ENCODE measurements around the gene IFIT1. TPM values are rescaled to one million over a fixed set of nuclear protein-coding genes. Genes with fewer than 3 reads are reported as not detected.

The IFIT1 gene
- total and polyA plus RNA-seq, 9 of the 15 experiments (the other 6 are each of a cell fraction or from before 2014, with no cell fraction given): 0.03 to 0.40 (median 0.18) TPM

DNA sequence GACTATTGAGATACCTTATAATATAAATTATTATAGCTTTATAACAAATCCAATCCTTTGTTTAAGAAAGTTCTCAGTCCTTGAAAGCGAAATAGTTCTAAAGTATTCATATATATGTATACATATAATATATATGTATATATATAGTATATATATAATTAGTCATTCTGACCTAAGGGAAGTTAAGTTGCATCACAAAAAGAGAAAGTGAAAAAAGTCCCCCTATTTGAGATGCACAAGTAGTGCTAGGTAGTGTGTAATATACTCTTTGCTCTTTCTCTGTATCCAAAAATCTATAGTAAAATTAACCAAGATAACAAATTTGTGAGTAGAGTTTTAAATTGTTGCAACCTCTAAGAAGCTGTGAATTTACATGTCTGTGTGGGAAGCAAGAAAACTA is 27.9 kb upstream of the IFIT1 start:
- TF ChIP-seq RHOXF2B (CRISPR knock-in tag; conservative IDR thresholded peaks at IDR 0.05) (no peak), ZNF347 (CRISPR knock-in tag; IDR thresholded peaks at IDR 0.05; ENCODE audit: low read depth) (no peak), ZNF12 (CRISPR knock-in tag; IDR thresholded peaks at IDR 0.05) (no peak), THRAP3 (IDR thresholded peaks at IDR 0.05; ENCODE audit: borderline replicate concordance) (no peak), CTBP1 (IDR thresholded peaks at IDR 0.05; ENCODE audit: borderline replicate concordance) (no peak), U2AF2 (optimal IDR thresholded peaks at IDR 0.05; ENCODE audit: low read depth, low read length) (no peak), ZNF212 (CRISPR knock-in tag; IDR thresholded peaks at IDR 0.05) (no peak), PML (IDR thresholded peaks at IDR 0.05; ENCODE audit: low read length) (no peak), ZFX (CRISPR knock-in tag; IDR thresholded peaks at IDR 0.05) (no peak), ESRRA (IDR thresholded peaks at IDR 0.05; ENCODE audit: borderline replicate concordance, low read depth) (no peak)
- Histone ChIP-seq H3K79me2 (ENCODE audit: control insufficient read depth, insufficient read depth, low read length) (no peaks in the 10 kb centered on the region), H3K4me2 (ENCODE audit: insufficient read depth, low read length) (no peak overlapping the region), H3K4me3 (no peak overlapping the region), H4K20me1 (replicated peaks; ENCODE audit: control insufficient read depth, insufficient read depth, low read length) (no peaks in the 10 kb centered on the region), H3K9me3 (replicated peaks; ENCODE audit: control insufficient read depth, insufficient read depth, low read depth, low read length) (no peaks in the 10 kb centered on the region), H3K27ac (ENCODE audit: extremely low read depth, low read depth, low read length) (no peak overlapping the region), H3K36me3 (ENCODE audit: control insufficient read depth, insufficient read depth, low read length) (no peaks in the 10 kb centered on the region), H3K4me1 (replicated peaks in 1 of 2; ENCODE audit: control insufficient read depth in 2 of 2, insufficient read depth in 2 of 2, low read length in 2 of 2) (peaks cover 0 to 14% of the 10 kb centered on the region in 2 experiments; a peak in 3 of 5 replicates), H2AFZ (ENCODE audit: low read depth, low read length) (no peak overlapping the region), H3K9me1 (ENCODE audit: control insufficient read depth, insufficient read depth, low read length) (no peaks in the 10 kb centered on the region), H3K27me3 (ENCODE audit: control insufficient read depth in 2 of 2, insufficient read depth in 2 of 2, low read length in 2 of 2) (no peaks in the 10 kb centered on the region), H3K9ac (ENCODE audit: insufficient read depth in 1 of 2, low read depth in 2 of 2, low read length in 2 of 2) (no peak overlapping the region)
- CTCF ChIA-PET (ENCODE audit: low intra/inter-chr PET ratio): no interaction called here
- 55% methylated on average over 1 of the region's 1 CpG for WGBS (ENCODE audit: insufficient coverage, low coverage, missing lambda C conversion rate)
- DNase-seq (ENCODE audit: extremely low read depth in 1 of 4, low spot score in 3 of 4) (no peak), ATAC-seq (no peak), FAIRE-seq (no peak)
- intact Hi-C loops (cut with micrococcal nuclease): no loop called here
- in situ Hi-C loops (cut with MboI): no loop called here
- no TSS peak for BruUV-seq (replicated peaks)
- POLR2A ChIA-PET: interaction anchor here (0.6 kb wide), 1 partner anchor 170 kb away, joined by 4 read pairs; no protein-coding TSS in a partner anchor
